Measurements from ENCODE around the gene MAPK6. TPM values are rescaled to one million over a fixed set of nuclear protein-coding genes. Genes with fewer than 3 reads are reported as not detected.
A peak's percentile ranks its signal among the peaks of the same experiment; 100 is the strongest.

Gene MAPK6
- total and polyA plus RNA-seq, 9 of the 15 experiments (the other 6 are each of a cell fraction or from before 2014, with no cell fraction given) = 28.5 to 97.1 (median 74.0) TPM

DNA sequence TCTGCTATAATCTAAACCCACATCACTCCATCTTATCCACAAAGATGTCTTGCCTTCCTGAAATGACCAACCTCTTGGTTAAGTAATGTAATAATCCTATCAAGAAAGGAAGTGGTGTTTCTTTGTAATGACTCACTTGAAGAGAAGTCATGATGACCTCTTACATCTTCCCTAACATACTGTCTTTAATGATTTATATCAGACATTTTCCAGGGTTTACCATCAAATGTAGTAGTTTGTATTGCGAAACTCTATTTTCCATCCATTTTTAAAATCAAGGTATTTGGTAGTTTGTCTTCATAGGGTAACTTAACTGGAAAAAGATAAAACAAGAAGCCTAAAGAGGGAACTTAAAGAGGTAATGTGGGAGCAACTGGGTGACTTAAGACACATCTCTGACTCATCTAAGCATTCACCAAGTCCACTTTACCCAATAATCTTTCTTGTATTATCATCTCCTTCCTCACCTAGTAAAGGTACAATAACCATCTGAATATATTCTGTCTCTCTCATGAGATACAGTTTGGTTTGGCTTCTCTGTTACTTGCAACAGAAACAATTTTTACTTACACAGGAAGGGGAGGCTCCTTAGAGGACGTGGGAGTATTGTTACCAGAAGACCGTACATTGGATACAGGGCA lies 5.7 kb upstream of the MAPK6 start:
- ChIA-PET POLR2A (interaction anchor here (0.6 kb wide), 1 partner anchor 693 kb away, joined by 3 read pairs; no protein-coding TSS in a partner anchor), CTCF (ENCODE audit: low intra/inter-chr PET ratio) (no interaction called here)
- H3K4me1 ChIP-seq (replicated peaks in 1 of 2; ENCODE audit: control insufficient read depth in 2 of 2, insufficient read depth in 2 of 2, low read length in 2 of 2) = peaks cover 14 to 41% of the 10 kb centered on the region in 2 experiments
- H3K27me3 ChIP-seq (ENCODE audit: control insufficient read depth in 2 of 2, insufficient read depth in 2 of 2, low read length in 2 of 2) = no peaks in the 10 kb centered on the region
- BruUV-seq (replicated peaks) = no TSS peak
- H3K9me3 ChIP-seq (replicated peaks; ENCODE audit: control insufficient read depth, insufficient read depth, low read depth, low read length) = no peaks in the 10 kb centered on the region
- intact Hi-C loops (cut with micrococcal nuclease) (no loop called here), in situ Hi-C loops (cut with MboI) (no loop called here)
- no peaks in the 10 kb centered on the region for H3K36me3 ChIP-seq (ENCODE audit: control insufficient read depth, insufficient read depth, low read length)
- peak overlapping the region; percentile 41 for H2AFZ ChIP-seq (ENCODE audit: low read depth, low read length)
- FAIRE-seq (no peak), DNase-seq (ENCODE audit: extremely low read depth in 1 of 4, low spot score in 3 of 4) (peak in 2 of 4 experiments; percentile 19 to 36), ATAC-seq (peak; percentile 22; the same call in 2 of the 3 replicates)
- H3K9ac ChIP-seq (ENCODE audit: insufficient read depth in 1 of 2, low read depth in 2 of 2, low read length in 2 of 2) = no peak overlapping the region
- no peaks in the 10 kb centered on the region for H4K20me1 ChIP-seq (replicated peaks; ENCODE audit: control insufficient read depth, insufficient read depth, low read length)
- peaks cover 3% of the 10 kb centered on the region for H3K9me1 ChIP-seq (ENCODE audit: control insufficient read depth, insufficient read depth, low read length)
- WGBS (ENCODE audit: insufficient coverage, low coverage, missing lambda C conversion rate) = 39% methylated on average over 3 of the region's 3 CpGs
- H3K4me3 ChIP-seq = no peak overlapping the region
- peak overlapping the region; percentile 57; the same call in 2 of the 3 replicates for H3K27ac ChIP-seq (ENCODE audit: extremely low read depth, low read depth, low read length)
- no peak overlapping the region for H3K4me2 ChIP-seq (ENCODE audit: insufficient read depth, low read length)
- peaks cover under 1% of the 10 kb centered on the region; the same call in 2 of the 3 replicates for H3K79me2 ChIP-seq (ENCODE audit: control insufficient read depth, insufficient read depth, low read length)
- TF ChIP-seq CBX1 (IDR thresholded peaks at IDR 0.05; ENCODE audit: low read depth) = no peak
- TF ChIP-seq GTF2A2 (tag; IDR thresholded peaks at IDR 0.05) = no peak
- TF ChIP-seq, protein P1, sequence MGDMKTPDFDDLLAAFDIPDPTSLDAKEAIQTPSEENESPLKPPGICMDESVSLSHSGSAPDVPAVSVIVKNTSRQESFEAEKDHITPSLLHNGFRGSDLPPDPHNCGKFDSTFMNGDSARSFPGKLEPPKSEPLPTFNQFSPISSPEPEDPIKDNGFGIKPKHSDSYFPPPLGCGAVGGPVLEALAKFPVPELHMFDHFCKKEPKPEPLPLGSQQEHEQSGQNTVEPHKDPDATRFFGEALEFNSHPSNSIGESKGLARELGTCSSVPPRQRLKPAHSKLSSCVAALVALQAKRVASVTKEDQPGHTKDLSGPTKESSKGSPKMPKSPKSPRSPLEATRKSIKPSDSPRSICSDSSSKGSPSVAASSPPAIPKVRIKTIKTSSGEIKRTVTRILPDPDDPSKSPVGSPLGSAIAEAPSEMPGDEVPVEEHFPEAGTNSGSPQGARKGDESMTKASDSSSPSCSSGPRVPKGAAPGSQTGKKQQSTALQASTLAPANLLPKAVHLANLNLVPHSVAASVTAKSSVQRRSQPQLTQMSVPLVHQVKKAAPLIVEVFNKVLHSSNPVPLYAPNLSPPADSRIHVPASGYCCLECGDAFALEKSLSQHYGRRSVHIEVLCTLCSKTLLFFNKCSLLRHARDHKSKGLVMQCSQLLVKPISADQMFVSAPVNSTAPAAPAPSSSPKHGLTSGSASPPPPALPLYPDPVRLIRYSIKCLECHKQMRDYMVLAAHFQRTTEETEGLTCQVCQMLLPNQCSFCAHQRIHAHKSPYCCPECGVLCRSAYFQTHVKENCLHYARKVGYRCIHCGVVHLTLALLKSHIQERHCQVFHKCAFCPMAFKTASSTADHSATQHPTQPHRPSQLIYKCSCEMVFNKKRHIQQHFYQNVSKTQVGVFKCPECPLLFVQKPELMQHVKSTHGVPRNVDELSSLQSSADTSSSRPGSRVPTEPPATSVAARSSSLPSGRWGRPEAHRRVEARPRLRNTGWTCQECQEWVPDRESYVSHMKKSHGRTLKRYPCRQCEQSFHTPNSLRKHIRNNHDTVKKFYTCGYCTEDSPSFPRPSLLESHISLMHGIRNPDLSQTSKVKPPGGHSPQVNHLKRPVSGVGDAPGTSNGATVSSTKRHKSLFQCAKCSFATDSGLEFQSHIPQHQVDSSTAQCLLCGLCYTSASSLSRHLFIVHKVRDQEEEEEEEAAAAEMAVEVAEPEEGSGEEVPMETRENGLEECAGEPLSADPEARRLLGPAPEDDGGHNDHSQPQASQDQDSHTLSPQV (IDR thresholded peaks at IDR 0.05) = peak; percentile 65; the same call in 1 of the 2 replicates
- TF ChIP-seq ATF7 (IDR thresholded peaks at IDR 0.05) = peak; percentile 33; the same call in 1 of the 2 replicates
- TF ChIP-seq SP1 (CRISPR knock-in tag; IDR thresholded peaks at IDR 0.05) = no peak
- no peak for TF ChIP-seq PTTG1 (tag; IDR thresholded peaks at IDR 0.05; ENCODE audit: low read depth)
- no peak for TF ChIP-seq NFXL1 (CRISPR knock-in tag; IDR thresholded peaks at IDR 0.05)
- TF ChIP-seq PRMT5 (CRISPR knock-in tag; IDR thresholded peaks at IDR 0.05) = no peak
- TF ChIP-seq, protein P2, sequence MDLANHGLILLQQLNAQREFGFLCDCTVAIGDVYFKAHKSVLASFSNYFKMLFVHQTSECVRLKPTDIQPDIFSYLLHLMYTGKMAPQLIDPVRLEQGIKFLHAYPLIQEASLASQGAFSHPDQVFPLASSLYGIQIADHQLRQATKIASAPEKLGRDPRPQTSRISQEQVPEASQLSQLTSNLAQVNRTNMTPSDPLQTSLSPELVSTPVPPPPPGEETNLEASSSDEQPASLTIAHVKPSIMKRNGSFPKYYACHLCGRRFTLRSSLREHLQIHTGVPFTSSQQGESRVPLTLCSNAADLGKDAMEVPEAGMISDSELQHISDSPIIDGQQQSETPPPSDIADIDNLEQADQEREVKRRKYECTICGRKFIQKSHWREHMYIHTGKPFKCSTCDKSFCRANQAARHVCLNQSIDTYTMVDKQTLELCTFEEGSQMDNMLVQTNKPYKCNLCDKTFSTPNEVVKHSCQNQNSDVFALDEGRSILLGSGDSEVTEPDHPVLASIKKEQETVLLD (IDR thresholded peaks at IDR 0.05) = no peak
- TF ChIP-seq, protein P3, sequence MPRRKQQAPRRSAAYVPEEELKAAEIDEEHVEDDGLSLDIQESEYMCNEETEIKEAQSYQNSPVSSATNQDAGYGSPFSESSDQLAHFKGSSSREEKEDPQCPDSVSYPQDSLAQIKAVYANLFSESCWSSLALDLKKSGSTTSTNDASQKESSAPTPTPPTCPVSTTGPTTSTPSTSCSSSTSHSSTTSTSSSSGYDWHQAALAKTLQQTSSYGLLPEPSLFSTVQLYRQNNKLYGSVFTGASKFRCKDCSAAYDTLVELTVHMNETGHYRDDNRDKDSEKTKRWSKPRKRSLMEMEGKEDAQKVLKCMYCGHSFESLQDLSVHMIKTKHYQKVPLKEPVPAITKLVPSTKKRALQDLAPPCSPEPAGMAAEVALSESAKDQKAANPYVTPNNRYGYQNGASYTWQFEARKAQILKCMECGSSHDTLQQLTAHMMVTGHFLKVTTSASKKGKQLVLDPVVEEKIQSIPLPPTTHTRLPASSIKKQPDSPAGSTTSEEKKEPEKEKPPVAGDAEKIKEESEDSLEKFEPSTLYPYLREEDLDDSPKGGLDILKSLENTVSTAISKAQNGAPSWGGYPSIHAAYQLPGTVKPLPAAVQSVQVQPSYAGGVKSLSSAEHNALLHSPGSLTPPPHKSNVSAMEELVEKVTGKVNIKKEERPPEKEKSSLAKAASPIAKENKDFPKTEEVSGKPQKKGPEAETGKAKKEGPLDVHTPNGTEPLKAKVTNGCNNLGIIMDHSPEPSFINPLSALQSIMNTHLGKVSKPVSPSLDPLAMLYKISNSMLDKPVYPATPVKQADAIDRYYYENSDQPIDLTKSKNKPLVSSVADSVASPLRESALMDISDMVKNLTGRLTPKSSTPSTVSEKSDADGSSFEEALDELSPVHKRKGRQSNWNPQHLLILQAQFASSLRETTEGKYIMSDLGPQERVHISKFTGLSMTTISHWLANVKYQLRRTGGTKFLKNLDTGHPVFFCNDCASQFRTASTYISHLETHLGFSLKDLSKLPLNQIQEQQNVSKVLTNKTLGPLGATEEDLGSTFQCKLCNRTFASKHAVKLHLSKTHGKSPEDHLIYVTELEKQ (CRISPR knock-in tag; IDR thresholded peaks at IDR 0.05) = no peak
- peak; percentile 95 for TF ChIP-seq FOSL1 (tag; conservative IDR thresholded peaks at IDR 0.05)

Measured in K562 (cell line).